ENCODE data around the gene MACROH2A2.
"Not testable (repeated sequence)": the region's sequence is repeated elsewhere in the genome, so short reads cannot be mapped to it uniquely, and the experiment has no call there.

MACROH2A2 gene

DNA sequence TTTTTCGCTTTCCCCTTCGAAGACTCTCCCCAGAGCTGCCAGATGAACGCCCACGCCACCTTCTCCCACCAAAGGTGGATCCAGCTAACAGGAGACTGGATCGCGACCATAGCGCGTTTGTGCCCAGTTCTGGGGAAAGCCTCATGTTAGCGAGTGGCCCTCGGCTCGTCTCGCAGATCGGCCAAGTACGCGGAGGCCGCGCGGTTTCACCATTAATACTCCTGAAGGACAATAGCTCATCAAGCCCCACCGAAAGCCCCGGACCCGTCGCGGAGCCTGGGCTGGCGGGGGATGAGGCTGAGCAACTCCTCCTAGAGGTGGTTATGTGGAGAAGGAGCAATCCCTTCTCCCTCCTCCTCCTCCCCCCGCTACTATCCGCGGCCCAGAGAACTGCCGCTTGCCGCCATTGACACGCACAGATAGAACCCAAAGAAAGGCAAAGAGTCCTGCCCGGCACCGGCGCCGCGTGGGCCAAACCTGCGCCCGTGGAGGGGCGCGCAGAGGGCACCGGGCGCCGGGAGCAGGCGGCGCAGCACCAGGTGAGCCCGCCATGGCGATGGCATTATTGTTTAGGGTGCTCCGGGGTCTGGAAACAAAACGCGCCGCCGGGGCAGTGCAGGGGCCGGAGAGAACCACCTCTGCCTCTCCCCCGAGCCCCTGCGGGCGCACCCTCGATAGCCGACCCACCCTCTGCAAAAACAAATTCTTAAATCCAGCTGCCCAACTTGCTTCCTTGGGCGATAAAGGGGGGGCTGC lies at the start of gene MACROH2A2:
Gene MACROH2A2, plus strand, starts transcription at position 385 of the 756 bp plus-strand sequence. CDS start 22,813 bp downstream, outside the sequence.
- Histone ChIP-seq H3K27ac (ENCODE audit: low read depth in 2 of 2, low read length in 2 of 2) (peak within 1 kb of the TSS; percentile 21 to 38), H3K4me1 (ENCODE audit: control insufficient read depth in 2 of 2, insufficient read depth in 2 of 2, low read length in 2 of 2) (peaks cover 2 to 7% of the 10 kb centered on the region in 2 donors), H3K4me3 (ENCODE audit: low read length in 2 of 2) (peak within 1 kb of the TSS; percentile 67 to 73), H3K9ac (ENCODE audit: low read depth in 1 of 2, low read length in 2 of 2) (peak within 1 kb of the TSS; percentile 54 to 65), H3K9me3 (ENCODE audit: control insufficient read depth in 2 of 2, low read length in 2 of 2) (no peaks in the 10 kb centered on the region), H3K27me3 (ENCODE audit: control insufficient read depth in 2 of 2, insufficient read depth in 2 of 2, low read length in 2 of 2) (peaks cover 5 to 8% of the 10 kb centered on the region in 2 donors), H3K36me3 (ENCODE audit: control insufficient read depth in 2 of 2, insufficient read depth in 2 of 2, low read length in 2 of 2) (no peaks in the 10 kb centered on the region)

DNA sequence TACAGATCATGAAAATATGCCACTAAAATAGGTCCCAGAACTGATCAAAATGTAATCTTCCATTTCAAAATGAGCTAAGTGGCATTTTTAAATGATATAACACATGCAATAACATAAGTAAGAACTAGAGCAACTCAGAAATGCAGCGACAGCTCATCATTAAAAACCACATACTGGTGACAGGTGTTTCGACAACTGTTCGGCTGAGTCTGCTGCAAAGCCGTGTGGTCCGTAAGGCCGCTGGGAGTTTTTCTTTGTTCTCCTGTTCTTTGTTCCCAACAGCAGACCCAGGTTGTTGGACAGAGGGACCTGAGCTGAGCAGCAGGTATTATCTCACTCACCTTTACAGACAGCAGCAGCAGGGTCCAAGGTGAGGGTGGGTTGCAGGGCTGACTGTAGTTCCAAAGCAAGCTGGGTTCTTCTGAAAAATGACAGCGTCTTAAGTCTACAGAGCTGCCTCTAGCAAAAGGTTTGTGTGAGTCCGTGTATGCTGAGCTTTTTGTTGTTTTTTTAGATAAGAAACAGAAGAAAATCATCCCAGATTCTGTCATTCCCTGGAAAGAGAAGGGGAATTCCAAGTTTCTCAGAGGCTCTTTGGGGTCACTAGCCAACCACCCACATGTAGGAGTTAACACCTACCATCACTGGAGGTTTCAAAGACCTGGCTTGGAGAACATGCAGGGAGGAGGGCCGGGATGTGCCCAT lies 45.4 kb upstream of the MACROH2A2 start:
- no peaks in the 10 kb centered on the region for H3K36me3 ChIP-seq (ENCODE audit: control insufficient read depth in 2 of 2, insufficient read depth in 2 of 2, low read length in 2 of 2)
- no peaks in the 10 kb centered on the region for H3K4me1 ChIP-seq (ENCODE audit: control insufficient read depth in 2 of 2, insufficient read depth in 2 of 2, low read length in 2 of 2)
- no peak overlapping the region for H3K27ac ChIP-seq (ENCODE audit: low read depth in 2 of 2, low read length in 2 of 2)
- no peaks in the 10 kb centered on the region for H3K9me3 ChIP-seq (ENCODE audit: control insufficient read depth in 2 of 2, low read length in 2 of 2)
- H3K4me3 ChIP-seq (ENCODE audit: low read length in 2 of 2), result no peak overlapping the region
- H3K9ac ChIP-seq (ENCODE audit: low read depth in 1 of 2, low read length in 2 of 2), result no peak overlapping the region
- no peaks in the 10 kb centered on the region for H3K27me3 ChIP-seq (ENCODE audit: control insufficient read depth in 2 of 2, insufficient read depth in 2 of 2, low read length in 2 of 2)

DNA sequence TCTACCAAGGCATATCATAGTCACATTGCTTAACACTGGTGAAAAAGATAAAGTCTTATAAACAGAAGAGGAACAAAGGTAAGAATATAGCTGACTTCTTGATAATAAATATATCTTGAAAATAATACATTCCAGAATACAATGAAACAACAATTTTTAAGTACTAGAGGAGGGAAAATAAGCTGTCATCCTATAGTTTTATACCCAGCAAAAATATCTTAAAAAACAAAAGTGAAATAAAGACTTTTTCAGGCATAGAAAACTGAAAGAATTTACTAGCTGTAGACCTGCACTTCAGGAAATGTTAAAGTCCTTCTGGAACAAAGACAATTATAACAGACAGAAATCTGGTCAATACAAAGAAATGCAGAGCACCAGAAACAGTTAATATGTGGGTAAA lies 21.4 kb upstream of the MACROH2A2 start:
- Histone ChIP-seq H3K36me3 (ENCODE audit: control insufficient read depth in 2 of 2, insufficient read depth in 2 of 2, low read length in 2 of 2) (no peaks in the 10 kb centered on the region), H3K27ac (ENCODE audit: low read depth in 2 of 2, low read length in 2 of 2) (no peak overlapping the region), H3K9me3 (ENCODE audit: control insufficient read depth in 2 of 2, low read length in 2 of 2) (peaks cover 0 to 4% of the 10 kb centered on the region in 2 donors), H3K9ac (ENCODE audit: low read depth in 1 of 2, low read length in 2 of 2) (no peak overlapping the region), H3K27me3 (ENCODE audit: control insufficient read depth in 2 of 2, insufficient read depth in 2 of 2, low read length in 2 of 2) (peaks cover 0 to 2% of the 10 kb centered on the region in 2 donors), H3K4me1 (ENCODE audit: control insufficient read depth in 2 of 2, insufficient read depth in 2 of 2, low read length in 2 of 2) (no peaks in the 10 kb centered on the region), H3K4me3 (ENCODE audit: low read length in 2 of 2) (no peak overlapping the region)

DNA sequence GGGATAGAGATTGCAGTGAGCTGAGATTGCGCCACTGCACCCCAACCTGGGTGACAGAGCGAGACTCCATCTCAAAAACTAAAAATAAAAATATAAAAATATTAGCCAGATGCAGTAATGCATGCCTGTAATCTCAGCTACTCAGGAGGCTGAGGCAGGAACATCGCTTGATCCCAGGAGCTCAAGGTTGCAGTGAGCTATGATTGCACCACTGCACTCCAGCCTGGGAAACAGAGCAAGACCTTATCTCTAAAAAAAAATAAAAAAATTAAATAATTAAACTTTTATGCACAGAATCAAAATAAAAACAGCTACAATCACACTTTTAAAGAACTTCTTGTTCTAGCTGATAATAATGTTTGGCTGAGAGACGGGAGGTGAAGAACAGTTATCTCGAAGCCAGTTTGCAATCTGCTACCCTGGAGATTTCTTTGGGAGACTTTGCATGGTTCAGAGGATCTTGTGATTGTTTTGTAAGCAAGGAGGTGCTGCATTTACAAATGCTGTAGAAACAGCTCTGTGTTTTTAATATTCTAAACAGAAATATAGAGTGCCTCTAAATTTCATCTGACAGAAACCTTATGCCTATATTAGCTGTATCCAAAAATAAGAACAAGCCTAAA lies 19.9 kb upstream of the MACROH2A2 start:
- Histone ChIP-seq H3K9ac (ENCODE audit: low read depth in 1 of 2, low read length in 2 of 2) (no peak overlapping the region), H3K27ac (ENCODE audit: low read depth in 2 of 2, low read length in 2 of 2) (no peak overlapping the region), H3K36me3 (ENCODE audit: control insufficient read depth in 2 of 2, insufficient read depth in 2 of 2, low read length in 2 of 2) (no peaks in the 10 kb centered on the region), H3K9me3 (ENCODE audit: control insufficient read depth in 2 of 2, low read length in 2 of 2) (peaks cover 0 to 4% of the 10 kb centered on the region in 2 donors), H3K27me3 (ENCODE audit: control insufficient read depth in 2 of 2, insufficient read depth in 2 of 2, low read length in 2 of 2) (peaks cover 0 to 2% of the 10 kb centered on the region in 2 donors), H3K4me3 (ENCODE audit: low read length in 2 of 2) (no peak overlapping the region), H3K4me1 (ENCODE audit: control insufficient read depth in 2 of 2, insufficient read depth in 2 of 2, low read length in 2 of 2) (no peaks in the 10 kb centered on the region)

DNA sequence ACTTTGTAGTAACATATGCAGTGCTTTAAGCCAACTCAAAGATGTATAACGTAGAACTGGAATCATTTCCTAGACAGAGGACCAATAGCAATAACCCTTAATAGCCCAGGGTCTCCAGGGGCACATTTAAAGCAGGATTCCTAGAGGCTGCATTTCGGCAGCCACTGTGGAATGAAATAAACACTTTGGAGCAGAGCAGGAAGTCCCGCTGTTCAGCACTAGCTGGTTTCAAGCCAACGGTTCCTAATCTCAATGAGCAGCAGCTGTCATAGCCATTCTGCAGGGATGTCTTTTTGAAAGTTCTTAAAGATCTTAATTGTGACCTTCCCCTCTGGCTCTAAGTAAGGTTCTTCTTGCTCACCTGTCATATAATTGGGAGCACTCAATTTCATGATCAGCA lies 18.4 kb upstream of the MACROH2A2 start:
- Histone ChIP-seq H3K9me3 (ENCODE audit: control insufficient read depth in 2 of 2, low read length in 2 of 2) (peaks cover 0 to 4% of the 10 kb centered on the region in 2 donors), H3K9ac (ENCODE audit: low read depth in 1 of 2, low read length in 2 of 2) (no peak overlapping the region), H3K4me1 (ENCODE audit: control insufficient read depth in 2 of 2, insufficient read depth in 2 of 2, low read length in 2 of 2) (no peaks in the 10 kb centered on the region), H3K36me3 (ENCODE audit: control insufficient read depth in 2 of 2, insufficient read depth in 2 of 2, low read length in 2 of 2) (no peaks in the 10 kb centered on the region), H3K27ac (ENCODE audit: low read depth in 2 of 2, low read length in 2 of 2) (no peak overlapping the region), H3K4me3 (ENCODE audit: low read length in 2 of 2) (no peak overlapping the region), H3K27me3 (ENCODE audit: control insufficient read depth in 2 of 2, insufficient read depth in 2 of 2, low read length in 2 of 2) (peaks cover 0 to 2% of the 10 kb centered on the region in 2 donors)

DNA sequence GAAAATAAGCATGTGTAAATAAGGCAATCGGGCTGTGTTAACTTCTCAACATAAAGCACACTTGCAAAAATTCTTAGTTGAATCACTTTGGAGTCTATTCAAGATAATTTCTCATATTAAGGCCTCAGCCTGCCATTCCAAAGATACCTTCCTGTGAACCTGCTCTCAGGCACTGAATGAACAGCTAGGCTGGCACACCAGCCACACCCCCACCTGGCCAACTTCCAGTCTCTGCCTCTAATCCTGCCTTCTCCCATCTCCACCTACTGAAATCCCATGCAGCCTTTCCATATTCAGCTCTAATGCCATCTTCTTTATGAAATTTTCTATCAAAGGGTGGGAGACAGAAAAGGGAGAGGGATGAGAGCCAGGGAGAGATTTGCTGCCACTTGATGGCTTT lies 17.1 kb upstream of the MACROH2A2 start:
- Histone ChIP-seq H3K36me3 (ENCODE audit: control insufficient read depth in 2 of 2, insufficient read depth in 2 of 2, low read length in 2 of 2) (no peaks in the 10 kb centered on the region), H3K9me3 (ENCODE audit: control insufficient read depth in 2 of 2, low read length in 2 of 2) (peaks cover 0 to 4% of the 10 kb centered on the region in 2 donors), H3K4me3 (ENCODE audit: low read length in 2 of 2) (no peak overlapping the region), H3K4me1 (ENCODE audit: control insufficient read depth in 2 of 2, insufficient read depth in 2 of 2, low read length in 2 of 2) (no peaks in the 10 kb centered on the region), H3K9ac (ENCODE audit: low read depth in 1 of 2, low read length in 2 of 2) (no peak overlapping the region), H3K27me3 (ENCODE audit: control insufficient read depth in 2 of 2, insufficient read depth in 2 of 2, low read length in 2 of 2) (peaks cover 0 to 2% of the 10 kb centered on the region in 2 donors), H3K27ac (ENCODE audit: low read depth in 2 of 2, low read length in 2 of 2) (no peak overlapping the region)

DNA sequence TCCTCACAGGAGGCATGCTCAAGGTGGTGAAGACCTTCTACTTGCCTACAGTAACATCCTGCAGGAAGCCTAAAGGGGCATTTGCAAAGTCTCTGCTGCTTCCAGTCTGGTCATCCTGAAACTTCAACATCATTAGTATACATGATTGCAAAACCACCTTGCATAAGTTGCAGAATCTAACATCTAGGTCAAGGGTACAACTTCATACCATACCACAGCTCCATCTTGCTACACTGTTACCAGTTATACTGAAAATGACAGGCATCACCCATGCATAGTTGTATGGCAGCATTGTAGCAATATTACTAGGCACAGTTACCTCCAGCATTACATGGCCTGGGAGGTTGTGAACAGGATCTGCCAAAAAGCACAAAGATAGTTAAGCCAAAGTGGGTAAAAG lies 13.7 kb upstream of the MACROH2A2 start:
- Histone ChIP-seq H3K4me1 (ENCODE audit: control insufficient read depth in 2 of 2, insufficient read depth in 2 of 2, low read length in 2 of 2) (no peaks in the 10 kb centered on the region), H3K27ac (ENCODE audit: low read depth in 2 of 2, low read length in 2 of 2) (no peak overlapping the region)

DNA sequence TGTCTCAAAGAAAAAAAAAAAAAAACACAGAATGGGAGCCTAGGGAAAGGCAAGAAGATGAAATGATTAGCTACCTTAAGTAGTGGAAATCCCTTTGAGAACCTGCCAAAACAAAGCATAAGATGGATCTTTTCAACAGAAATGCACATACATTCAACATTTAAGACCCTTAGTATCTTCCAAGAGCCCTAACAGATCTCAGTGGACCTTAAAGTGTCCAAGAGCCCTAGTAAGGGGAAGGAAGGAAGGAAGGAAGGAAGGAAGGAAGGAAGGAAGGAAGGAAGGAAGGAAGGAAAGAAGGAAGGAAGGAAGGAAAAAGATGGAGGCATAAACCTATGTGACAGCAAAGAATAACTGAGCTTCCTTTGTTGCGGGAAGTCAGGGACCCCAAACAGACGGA lies 11.6 kb upstream of the MACROH2A2 start:
- Histone ChIP-seq H3K9me3 (ENCODE audit: control insufficient read depth in 2 of 2, low read length in 2 of 2) (no peaks in the 10 kb centered on the region), H3K27ac (ENCODE audit: low read depth in 2 of 2, low read length in 2 of 2) (no peak overlapping the region), H3K4me3 (ENCODE audit: low read length in 2 of 2) (no peak overlapping the region), H3K36me3 (ENCODE audit: control insufficient read depth in 2 of 2, insufficient read depth in 2 of 2, low read length in 2 of 2) (no peaks in the 10 kb centered on the region), H3K9ac (ENCODE audit: low read depth in 1 of 2, low read length in 2 of 2) (no peak overlapping the region), H3K27me3 (ENCODE audit: control insufficient read depth in 2 of 2, insufficient read depth in 2 of 2, low read length in 2 of 2) (no peaks in the 10 kb centered on the region), H3K4me1 (ENCODE audit: control insufficient read depth in 2 of 2, insufficient read depth in 2 of 2, low read length in 2 of 2) (no peaks in the 10 kb centered on the region)

More for the DNA sequence above, 13.7 kb upstream of the MACROH2A2 start:
- H3K27me3 ChIP-seq (ENCODE audit: control insufficient read depth in 2 of 2, insufficient read depth in 2 of 2, low read length in 2 of 2), result peaks cover 0 to 2% of the 10 kb centered on the region in 2 donors
- no peaks in the 10 kb centered on the region for H3K36me3 ChIP-seq (ENCODE audit: control insufficient read depth in 2 of 2, insufficient read depth in 2 of 2, low read length in 2 of 2)
- no peak overlapping the region for H3K4me3 ChIP-seq (ENCODE audit: low read length in 2 of 2)
- no peak overlapping the region for H3K9ac ChIP-seq (ENCODE audit: low read depth in 1 of 2, low read length in 2 of 2)
- no peaks in the 10 kb centered on the region for H3K9me3 ChIP-seq (ENCODE audit: control insufficient read depth in 2 of 2, low read length in 2 of 2)

DNA sequence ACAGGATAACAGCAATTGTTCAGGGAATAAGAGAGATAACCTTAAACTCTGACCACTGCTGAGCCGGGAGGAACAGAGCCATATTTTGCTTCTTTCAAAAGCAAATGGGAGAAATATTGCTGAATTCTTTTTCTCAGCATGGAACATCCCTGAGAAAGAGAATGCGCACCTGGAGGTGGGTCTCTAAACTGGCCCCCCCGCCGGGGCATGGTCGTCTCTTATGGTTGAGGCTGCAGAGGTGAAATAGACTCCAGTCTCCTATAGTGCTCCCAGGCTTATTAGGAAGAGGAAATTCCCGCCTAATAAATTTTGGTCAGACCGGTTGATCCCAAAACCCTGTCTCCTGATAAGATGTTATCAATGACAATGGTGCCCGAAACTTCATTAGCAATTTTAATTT lies 10.9 kb upstream of the MACROH2A2 start:
- H3K4me3 ChIP-seq (ENCODE audit: low read length in 2 of 2); H3K27me3 ChIP-seq (ENCODE audit: control insufficient read depth in 2 of 2, insufficient read depth in 2 of 2, low read length in 2 of 2); H3K27ac ChIP-seq (ENCODE audit: low read depth in 2 of 2, low read length in 2 of 2): not testable (repeated sequence)

DNA sequence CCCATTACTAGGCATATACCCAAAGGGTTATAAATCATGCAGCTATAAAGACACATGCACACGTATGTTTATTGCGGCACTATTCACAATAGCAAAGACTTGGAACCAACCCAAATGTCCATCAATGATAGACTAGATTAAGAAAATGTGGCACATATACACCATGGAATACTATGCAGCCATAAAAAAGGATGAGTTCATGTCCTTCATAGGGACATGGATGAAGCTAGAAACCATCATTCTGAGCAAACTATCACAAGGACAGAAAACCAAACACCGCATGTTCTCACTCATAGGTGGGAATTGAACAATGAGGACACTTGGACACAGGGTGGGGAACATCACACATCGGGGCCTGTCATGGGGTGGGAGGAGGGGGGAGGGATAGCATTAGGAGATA lies 5.6 kb upstream of the MACROH2A2 start:
- H3K9ac ChIP-seq (ENCODE audit: low read depth in 1 of 2, low read length in 2 of 2); H3K4me1 ChIP-seq (ENCODE audit: control insufficient read depth in 2 of 2, insufficient read depth in 2 of 2, low read length in 2 of 2); H3K27ac ChIP-seq (ENCODE audit: low read depth in 2 of 2, low read length in 2 of 2); H3K27me3 ChIP-seq (ENCODE audit: control insufficient read depth in 2 of 2, insufficient read depth in 2 of 2, low read length in 2 of 2); H3K36me3 ChIP-seq (ENCODE audit: control insufficient read depth in 2 of 2, insufficient read depth in 2 of 2, low read length in 2 of 2); H3K9me3 ChIP-seq (ENCODE audit: control insufficient read depth in 2 of 2, low read length in 2 of 2); H3K4me3 ChIP-seq (ENCODE audit: low read length in 2 of 2): not testable (repeated sequence)

More for the DNA sequence above, 10.9 kb upstream of the MACROH2A2 start:
- not testable (repeated sequence) for H3K9ac ChIP-seq (ENCODE audit: low read depth in 1 of 2, low read length in 2 of 2); H3K36me3 ChIP-seq (ENCODE audit: control insufficient read depth in 2 of 2, insufficient read depth in 2 of 2, low read length in 2 of 2); H3K9me3 ChIP-seq (ENCODE audit: control insufficient read depth in 2 of 2, low read length in 2 of 2); H3K4me1 ChIP-seq (ENCODE audit: control insufficient read depth in 2 of 2, insufficient read depth in 2 of 2, low read length in 2 of 2)
